ENCODE results near the gene RAB3GAP1.

Gene RAB3GAP1

GRCh38 chr2:135163901-135164300 is 111.8 kb downstream of the RAB3GAP1 start:
- DNase-seq (ENCODE audit: low read depth): no peak

GRCh38 chr2:135164431-135164830 is 112.3 kb downstream of the RAB3GAP1 start:
- DNase-seq (ENCODE audit: low read depth): no peak

GRCh38 chr2:135167273-135167672 is 115.2 kb downstream of the RAB3GAP1 start:
- no peak for DNase-seq (ENCODE audit: low read depth)

DNA sequence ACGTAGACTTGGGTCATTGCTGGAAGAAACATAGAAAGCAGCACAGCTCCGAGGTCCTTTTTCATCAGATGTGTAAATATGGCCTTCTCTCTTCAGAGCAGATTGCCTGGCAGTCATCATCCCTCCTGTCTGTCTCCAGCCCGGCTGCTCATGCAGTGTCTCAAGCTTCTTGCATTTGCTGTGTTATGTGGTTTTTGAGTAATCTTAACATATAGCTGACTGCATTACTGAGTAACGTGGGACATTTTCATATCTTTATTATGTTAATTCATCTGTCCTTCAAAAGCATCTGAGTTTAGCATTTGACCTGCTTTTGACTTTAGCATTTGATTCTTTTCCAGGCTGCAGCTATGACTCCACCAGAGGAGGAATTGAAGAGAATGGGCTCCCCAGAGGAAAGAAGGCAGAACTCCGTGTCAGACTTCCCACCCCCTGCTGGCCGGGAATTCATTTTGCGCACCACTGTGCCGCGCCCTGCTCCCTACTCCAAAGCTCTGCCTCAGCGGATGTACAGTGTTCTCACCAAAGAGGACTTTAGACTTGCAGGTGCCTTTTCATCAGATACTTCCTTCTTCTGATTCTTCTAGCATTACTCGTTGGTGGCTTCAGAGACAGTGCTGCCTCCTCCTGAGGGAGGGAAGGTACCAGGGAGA is 116.2 kb downstream of the RAB3GAP1 start:
- DNase-seq (ENCODE audit: low read depth): no peak

DNA sequence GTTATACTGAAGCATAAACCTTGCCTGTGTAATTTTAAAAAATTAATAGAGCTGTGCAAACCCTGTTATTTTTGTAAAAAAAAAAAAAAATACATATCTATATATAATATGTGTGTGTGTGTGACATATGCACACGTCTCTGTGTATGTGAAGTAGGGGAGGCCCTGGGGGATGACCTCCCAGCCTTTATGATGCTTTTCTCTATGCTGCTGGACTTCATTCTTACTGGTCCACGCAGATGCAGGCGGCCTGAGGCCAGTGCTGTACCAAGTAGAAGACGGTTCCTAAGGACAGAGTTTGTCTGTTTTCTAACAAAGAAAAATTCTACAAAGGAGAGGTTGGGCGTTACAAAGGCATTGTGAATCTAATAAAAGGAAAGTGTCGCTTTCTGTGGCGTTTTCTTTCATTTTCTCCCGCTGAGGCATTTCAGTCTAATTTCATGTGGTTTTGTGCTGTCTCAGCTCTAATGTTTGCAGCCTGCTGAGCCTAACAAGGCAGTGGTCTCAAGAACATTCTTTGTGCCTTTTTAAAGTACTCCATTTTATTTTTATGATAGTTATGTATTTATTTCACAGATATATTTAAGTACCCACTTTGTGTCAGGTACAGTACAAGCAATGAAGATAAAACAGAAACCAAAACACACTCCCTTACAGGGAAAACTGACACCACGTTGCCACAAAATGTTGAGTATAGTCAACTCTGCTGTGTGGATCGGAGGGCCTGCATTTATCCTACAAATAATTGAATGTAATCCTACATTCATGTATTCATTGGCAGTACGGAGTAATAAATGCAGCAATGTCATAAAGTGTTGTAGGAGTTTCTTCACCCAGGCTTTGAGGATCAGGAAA is 118.0 kb downstream of the RAB3GAP1 start:
- DNase-seq (ENCODE audit: low read depth): no peak

GRCh38 chr2:135174049-135174809 is 122.1 kb downstream of the RAB3GAP1 start:
- no peak for DNase-seq (ENCODE audit: low read depth)

- no peak for DNase-seq (ENCODE audit: low read depth)
Measured at GRCh38 chr2:135174810-135175093, 122.7 kb downstream of the RAB3GAP1 start.

GRCh38 chr2:135175177-135175576 is 123.1 kb downstream of the RAB3GAP1 start:
- DNase-seq (ENCODE audit: low read depth): no peak

DNA sequence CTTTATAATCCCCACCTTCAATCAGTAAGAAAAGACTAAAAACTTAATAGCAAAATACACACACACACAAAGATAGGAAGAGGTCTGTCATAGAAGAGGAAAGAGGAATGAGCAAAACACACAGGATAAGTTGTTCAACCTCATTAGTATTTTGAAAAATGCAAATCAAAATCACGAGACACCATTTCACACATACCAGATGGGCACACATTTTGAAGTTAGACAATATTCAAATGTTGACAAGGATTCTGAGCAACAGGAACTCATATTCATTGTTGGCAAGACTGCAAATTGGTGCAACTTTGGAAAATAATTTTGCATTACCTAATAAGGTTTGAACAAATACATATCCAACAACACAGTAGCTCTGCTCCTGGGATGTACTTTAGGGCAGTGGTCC is 127.6 kb downstream of the RAB3GAP1 start:
- no peak for DNase-seq (ENCODE audit: low read depth)

DNA sequence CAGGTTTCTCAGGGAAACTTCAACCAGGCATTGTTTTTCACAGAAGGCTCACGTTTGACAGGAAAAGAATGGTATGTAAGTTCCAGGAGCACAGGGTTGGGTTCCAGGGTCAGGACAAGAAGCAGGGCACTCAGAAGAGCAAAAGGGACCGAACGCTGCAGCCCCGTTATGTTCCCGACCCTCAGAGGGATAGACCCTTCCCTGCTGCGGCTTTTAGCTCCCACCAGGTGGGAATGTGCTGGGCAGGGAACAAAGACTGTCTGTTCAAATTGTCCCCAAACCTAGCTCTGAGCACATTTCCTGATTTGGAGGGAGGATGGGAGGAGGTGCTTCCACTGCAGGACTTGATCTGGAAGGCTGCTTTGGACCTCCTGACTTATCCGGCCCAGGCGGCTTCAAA is 130.1 kb downstream of the RAB3GAP1 start:
- DNase-seq (ENCODE audit: low read depth): no peak

DNA sequence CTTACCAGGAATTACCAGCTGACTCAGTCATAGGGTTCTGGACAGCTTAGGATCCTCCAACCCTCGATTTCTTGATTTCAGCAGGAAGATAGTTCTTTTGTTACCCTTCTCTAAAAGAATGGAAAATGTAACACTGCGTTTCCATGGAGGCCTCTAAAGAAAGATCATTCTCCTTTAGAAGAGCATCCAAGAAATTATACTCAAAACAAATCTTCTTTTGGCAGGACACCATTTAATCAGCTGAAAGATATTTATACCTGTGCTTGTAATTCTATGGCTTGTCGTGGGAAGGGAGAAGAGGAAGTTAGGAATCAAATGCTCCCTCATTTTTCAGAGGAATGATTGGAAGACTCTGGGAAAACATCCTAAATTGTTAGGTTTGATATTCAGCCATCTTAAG is 130.5 kb downstream of the RAB3GAP1 start:
- no peak for DNase-seq (ENCODE audit: low read depth)

- no peak for DNase-seq (ENCODE audit: low read depth)
Measured at GRCh38 chr2:135183822-135184221, 131.7 kb downstream of the RAB3GAP1 start.

DNA sequence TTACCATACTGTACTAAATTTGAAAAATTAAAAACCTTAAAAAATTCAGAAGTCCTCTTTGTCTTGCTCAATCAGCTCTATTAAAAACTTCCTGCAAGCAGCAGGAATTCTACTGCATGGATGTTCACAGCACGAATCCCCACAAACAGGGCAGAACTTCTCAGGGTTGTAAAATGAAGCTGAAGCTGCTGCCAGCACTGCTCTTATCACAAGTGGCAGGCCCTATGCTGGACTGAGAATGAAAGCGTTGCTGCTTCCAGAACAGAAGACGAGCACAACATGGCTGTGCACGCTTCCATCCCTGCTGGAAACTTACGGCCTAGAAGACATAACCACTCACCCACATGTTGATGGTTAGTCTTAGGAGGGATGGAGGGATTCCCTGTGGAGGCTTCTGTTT is 134.0 kb downstream of the RAB3GAP1 start:
- DNase-seq (ENCODE audit: low read depth): no peak

- DNase-seq (ENCODE audit: low read depth): no peak
Measured at GRCh38 chr2:135187270-135187669, 135.2 kb downstream of the RAB3GAP1 start.

DNA sequence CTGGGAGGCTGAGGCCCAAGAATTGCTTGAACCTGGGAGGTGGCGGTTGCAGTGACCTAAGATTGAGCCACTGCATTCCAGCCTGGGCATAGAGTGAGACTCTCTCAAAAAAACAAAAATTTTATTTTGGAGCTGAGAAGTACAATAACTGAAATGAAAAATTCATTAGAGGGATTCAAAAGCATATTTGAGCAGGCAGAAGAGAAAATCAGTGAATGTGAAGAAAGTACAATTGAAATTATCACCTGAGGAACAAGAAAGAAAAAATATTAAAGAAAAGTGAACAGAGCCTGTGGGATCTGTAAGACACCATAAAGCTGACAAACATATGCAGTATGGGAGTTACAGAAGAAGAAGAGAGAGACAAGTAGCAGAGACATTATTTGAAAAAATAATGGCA is 137.1 kb downstream of the RAB3GAP1 start:
- DNase-seq (ENCODE audit: low read depth): no peak

GRCh38 chr2:135190799-135191198 is 138.7 kb downstream of the RAB3GAP1 start:
- no peak for DNase-seq (ENCODE audit: low read depth)

GRCh38 chr2:135198481-135198880 is 146.4 kb downstream of the RAB3GAP1 start:
- no peak for DNase-seq (ENCODE audit: low read depth)

DNA sequence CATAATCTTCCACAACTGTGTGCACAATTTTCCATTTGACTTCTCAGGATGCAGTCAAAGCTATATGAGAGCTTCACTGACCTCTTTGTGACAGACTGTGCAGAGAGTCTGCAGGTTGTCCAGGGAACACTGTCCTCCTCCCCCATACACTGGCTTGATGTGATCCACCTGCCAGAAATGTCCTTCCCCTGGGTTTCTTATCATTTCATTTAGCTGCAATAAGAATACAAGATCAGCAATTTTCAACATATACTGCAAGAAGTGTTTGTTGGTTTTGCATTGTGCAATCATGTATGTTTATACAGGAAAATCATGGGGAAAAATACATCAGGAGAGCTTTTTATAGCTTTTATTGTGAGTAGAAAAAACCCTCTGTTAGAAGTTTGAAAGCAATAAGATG is 150.7 kb downstream of the RAB3GAP1 start:
- no peak for DNase-seq (ENCODE audit: low read depth)

DNA sequence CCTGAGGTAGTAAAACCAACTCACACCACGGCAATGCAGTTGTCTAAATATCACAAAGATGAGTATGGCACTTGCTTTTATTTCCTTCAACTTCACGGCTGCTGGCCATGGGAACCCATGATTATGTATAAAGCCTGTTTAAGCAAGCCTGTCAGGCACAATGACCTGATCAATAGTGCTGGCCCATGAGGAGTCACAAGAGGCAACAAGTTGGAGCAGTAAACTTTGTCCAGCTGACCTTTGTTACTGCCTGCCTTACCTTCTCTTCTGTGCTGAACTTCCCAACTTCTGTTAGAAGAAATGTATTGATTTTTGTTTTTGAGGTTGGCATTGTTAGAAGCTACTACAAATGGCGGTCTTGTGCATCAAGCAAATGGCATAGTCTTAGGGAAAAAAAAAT is 151.9 kb downstream of the RAB3GAP1 start:
- DNase-seq (ENCODE audit: low read depth): no peak

DNA sequence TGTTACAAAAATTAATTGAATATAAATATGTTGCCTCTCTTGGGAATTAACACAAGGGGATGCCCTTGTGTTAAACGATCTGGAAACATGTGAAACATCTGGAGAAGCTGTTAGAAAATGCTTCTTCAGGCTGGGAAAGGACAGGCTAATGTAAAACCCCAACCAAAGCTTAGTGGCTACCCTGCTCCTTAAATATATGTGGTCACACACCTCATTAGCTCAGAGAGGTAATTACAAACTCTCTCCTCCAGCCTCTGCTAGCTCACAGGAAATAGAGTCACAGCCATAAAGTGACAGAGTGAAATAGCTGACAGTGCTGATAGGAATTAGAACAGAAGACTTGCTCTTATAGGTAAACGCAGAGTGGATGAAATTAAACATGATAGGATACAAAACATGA is 155.9 kb downstream of the RAB3GAP1 start:
- DNase-seq (ENCODE audit: low read depth): no peak

- DNase-seq (ENCODE audit: low read depth): no peak
Measured at GRCh38 chr2:135212757-135213156, 160.7 kb downstream of the RAB3GAP1 start.

DNA sequence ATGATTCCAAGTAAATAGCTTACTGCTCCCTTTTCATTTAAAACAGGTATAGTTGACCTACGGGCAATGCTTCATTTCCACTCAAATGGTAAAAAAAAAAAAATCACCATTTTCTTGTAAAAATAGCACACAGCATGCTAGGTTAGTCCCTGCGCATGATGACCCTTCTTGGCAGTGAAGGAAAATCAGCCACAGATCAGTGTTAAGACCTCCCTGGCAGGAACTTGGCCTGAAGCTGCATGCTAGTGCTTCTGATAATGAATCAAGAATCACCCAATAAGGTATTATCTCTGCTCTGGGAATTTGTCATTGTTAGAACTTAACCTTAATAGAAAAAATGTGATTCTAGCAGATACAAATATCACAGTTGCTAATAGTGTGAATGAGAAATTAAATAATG is 166.3 kb downstream of the RAB3GAP1 start:
- DNase-seq (ENCODE audit: low read depth): no peak

DNA sequence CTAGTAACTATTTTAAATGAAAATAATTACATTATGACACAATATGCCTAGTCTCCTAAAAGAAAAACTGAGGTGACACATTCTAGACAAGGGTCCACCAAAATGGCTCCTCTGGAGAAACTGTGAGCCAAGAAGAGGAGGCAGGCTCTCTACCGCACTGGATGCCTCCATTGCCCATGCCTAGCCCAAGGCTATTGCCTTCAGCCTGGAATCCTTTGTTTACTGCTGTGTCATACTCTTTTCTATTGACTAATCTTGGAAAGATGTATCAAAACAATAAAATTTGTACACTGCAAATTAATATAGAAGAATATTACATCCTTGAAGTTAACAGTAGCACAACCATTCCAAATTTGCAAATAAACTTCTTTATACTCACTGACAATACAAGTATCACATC is 167.1 kb downstream of the RAB3GAP1 start:
- DNase-seq (ENCODE audit: low read depth): no peak

Measured in T follicular helper cell (primary cell).